ENCODE results near the gene SEMA4A. TPM values are rescaled to one million over a fixed set of nuclear protein-coding genes. Genes with fewer than 3 reads are reported as not detected.
"Not testable (repeated sequence)": the region's sequence is repeated elsewhere in the genome, so short reads cannot be mapped to it uniquely, and the experiment has no call there.

SEMA4A gene
- total RNA-seq, 1 donor from 2014 or later: 11.8 TPM

DNA sequence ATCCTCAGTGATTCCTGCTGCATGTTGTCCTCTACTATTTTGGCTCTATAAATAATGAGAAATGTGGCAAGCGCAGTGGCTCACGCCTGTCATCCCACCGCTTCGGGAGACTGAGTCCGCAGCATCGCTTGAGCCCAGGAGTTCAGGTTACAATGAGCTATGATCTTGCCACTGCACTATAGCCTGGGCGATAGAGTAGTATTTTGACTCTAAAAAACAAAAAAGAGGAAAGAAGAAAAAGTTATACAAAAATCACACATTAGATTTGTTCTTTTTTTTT, 39.8 kb downstream of the SEMA4A start:
- no peak for DNase-seq (ENCODE audit: low spot score)

DNA sequence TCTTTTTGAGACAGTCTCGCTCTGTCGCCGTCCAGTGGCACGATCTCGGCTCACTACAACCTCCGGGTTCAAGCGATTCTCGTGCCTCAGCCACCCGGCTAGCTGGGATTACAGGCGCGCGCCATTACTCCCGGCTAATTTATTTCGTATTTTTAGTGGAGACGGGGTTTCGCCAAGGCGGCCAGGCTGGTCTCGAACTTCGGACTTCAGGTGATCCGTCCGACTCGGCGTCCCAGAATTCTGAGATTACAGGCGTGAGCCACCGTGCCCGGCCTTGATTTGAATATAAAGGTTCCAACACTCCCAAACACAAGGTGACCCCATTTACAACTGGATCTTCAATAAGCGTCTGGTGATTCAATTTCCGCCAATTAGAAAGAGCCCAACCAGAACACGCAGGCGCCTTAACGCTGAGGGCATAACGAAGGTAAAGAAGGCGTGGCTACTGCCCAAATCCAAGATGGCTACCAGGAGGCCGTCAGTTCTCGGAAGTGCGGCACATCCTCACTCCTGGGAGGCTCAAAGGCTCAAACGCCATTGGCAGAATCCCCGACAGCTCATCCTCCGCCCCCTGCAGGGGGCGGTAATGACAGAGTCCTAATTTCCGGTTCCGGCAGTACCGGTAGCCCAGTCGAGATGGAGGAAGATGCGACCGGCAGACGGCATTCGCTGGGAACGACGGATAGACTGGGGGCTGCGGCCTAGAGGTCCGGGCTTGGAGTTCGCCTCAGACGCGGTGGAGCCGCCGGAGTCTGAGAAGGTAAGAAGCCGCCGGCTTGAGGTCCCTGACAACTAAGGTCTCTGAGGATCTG, 40.3 kb downstream of the SEMA4A start, which contains the start of gene SLC25A44:
Gene SLC25A44, plus strand, starts transcription at position 617 of the 812 bp plus-strand sequence. CDS start 5,744 bp downstream, outside the sequence.
- peak; percentile 100 for DNase-seq (ENCODE audit: low spot score)

DNA sequence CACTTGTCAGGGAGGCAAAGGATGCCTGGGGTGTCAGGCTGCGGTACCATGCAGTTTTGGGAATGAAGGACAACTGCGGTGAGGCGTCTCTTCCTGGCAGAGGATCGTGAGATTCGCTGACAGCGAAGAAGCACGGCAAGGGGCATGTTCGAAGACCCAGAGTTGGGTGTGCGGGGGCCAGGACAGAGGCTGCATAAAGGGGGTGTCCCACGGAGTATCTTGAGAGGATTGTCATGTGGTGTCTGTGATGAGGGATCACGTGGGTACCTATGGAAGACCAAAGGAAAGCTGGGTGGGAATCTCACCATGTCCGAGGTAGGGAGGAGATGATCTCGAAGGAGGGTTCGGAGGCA, 40.9 kb downstream of the SEMA4A start:
- no peak for DNase-seq (ENCODE audit: low spot score)

DNA sequence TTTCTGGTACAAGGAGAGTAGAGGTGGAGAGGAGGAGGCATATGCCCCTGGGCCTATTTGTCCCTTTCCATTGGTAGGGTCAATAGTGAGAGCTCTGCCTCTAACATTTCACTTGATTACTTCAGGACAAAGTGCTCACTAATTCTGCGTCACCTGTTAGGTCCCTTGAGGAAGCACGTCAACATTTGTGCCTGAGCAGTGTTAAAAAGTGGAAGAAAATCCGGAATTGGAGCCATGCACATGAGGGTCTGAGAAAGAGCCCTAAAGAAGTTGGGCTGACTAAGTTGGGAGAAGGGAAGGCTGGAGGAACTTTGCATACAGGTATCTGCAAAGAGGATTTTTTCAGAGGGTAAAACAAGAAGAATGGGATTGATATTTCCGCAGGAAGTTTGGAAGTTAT, 42.5 kb downstream of the SEMA4A start:
- no peak for DNase-seq (ENCODE audit: low spot score)

GRCh38 chr1:156196445-156196844, 43.1 kb downstream of the SEMA4A start:
- no peak for DNase-seq (ENCODE audit: low spot score)

- DNase-seq (ENCODE audit: low spot score): no peak
Measured at GRCh38 chr1:156198831-156199349, 45.5 kb downstream of the SEMA4A start.

DNA sequence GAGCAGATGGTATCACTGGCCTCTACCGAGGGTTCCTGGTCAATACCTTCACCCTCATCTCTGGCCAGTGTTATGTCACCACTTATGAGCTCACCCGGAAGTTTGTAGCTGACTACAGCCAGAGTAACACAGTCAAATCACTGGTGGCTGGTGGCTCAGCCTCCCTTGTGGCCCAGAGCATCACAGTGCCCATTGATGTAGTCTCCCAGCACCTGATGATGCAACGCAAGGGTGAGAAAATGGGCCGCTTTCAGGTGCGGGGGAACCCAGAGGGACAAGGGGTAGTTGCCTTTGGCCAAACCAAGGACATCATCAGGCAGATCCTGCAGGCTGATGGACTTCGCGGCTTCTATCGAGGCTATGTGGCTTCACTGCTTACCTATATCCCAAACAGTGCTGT, 46.7 kb downstream of the SEMA4A start:
- no peak for DNase-seq (ENCODE audit: low spot score)

- peak; percentile 79 for DNase-seq (ENCODE audit: low spot score)
Measured at GRCh38 chr1:156203331-156203730, 49.9 kb downstream of the SEMA4A start.

- no peak for DNase-seq (ENCODE audit: low spot score)
Measured at GRCh38 chr1:156204686-156205085, 51.3 kb downstream of the SEMA4A start.

GRCh38 chr1:156211243-156211642, 57.9 kb downstream of the SEMA4A start:
- no peak for DNase-seq (ENCODE audit: low spot score)

DNA sequence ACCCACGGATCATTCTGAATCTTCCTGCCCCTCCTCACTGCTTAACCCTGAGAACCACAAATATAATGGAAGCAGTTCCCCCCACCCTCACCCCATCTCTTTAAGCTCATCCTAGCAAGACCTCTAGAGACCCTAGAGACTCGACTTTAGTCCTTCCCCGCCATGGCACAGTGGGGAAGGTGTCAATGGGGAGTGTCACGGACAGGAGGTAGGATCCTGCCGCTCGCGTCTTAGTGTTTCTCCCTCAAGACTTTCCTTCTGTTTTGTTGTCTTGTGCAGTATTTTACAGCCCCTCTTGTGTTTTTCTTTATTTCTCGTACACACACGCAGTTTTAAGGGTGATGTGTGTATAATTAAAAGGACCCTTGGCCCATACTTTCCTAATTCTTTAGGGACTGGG, 58.7 kb downstream of the SEMA4A start:
- no peak for DNase-seq (ENCODE audit: low spot score)

GRCh38 chr1:156212833-156213643, 59.7 kb downstream of the SEMA4A start, which contains the start of gene PMF1:
Gene PMF1 (plus strand): TSS chr1:156213007. CDS start chr1:156213016, 9 bp downstream.
- DNase-seq (ENCODE audit: low spot score): peak; percentile 99

DNA sequence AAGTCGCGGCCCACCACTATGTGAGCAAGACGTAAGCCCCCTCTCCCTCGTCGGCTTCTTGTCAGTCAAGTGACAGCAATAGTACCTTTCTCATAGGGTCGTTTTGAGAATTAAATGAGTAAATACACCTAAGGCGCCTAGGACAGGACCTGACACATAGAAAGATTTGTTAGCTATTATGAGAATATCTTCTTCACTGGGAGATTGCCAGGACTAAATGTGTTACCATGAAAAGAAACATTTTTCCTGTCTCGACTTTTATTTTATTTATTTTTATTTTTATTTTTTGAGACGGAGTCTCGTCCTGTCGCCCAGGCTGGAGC, 60.2 kb downstream of the SEMA4A start:
- DNase-seq (ENCODE audit: low spot score): no peak

- DNase-seq (ENCODE audit: low spot score): no peak
Measured at GRCh38 chr1:156214024-156214748, 60.8 kb downstream of the SEMA4A start.

DNA sequence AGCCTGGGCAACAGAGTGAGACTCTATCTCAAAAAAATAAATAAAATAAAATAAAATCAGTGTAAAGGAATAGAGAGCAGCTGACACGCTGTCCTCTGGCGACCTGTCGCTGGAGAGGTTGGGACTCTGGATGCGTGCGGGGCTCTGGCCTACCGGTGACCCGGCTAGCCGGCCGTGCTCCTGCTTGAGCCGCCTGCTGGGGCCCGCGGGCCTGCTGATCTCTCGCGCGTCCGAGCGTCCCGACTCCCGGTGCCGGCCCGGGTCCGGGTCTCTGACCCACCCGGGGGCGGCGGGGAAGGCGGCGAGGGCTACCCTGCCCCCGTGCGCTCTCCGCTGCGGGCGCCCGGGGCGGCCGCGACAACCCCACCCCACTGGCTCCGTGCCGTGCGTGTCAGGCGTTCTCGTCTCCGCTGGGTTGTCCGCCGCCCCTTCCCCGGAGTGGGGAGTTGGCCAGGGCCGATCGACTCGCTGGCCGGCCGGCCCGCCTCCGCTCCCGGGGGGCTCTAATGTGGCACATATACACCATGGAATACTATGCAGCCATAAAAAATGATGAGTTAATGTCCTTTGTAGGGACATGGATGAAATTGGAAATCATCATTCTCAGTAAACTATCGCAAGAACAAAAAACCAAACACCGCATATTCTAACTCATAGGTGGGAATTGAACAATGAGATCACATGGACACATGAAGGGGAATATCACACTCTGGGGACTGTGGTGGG, 63.1 kb downstream of the SEMA4A start:
- DNase-seq (ENCODE audit: low spot score): not testable (repeated sequence)

DNA sequence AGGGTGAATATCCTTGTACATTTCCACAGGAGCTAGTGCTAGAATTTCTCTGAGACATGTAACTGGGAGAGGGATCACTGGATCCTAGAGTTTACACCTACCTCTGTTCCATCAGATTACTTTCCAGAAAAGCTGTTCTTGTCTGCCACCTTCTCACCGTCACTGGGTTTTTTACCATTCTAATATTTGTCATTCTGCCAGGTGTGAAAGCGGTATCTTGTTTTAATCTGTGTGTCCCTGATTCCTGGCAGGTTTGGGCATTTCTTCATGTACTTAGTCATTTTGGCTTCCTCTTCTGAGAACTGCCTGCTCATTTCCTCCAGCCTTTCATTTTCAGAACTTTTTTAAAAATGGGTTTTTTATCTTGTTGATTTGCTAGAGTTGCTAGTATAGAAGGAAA, 64.5 kb downstream of the SEMA4A start:
- DNase-seq (ENCODE audit: low spot score): no peak

GRCh38 chr1:156220226-156220625, 66.8 kb downstream of the SEMA4A start:
- no peak for DNase-seq (ENCODE audit: low spot score)

GRCh38 chr1:156221986-156222692, 68.8 kb downstream of the SEMA4A start:
- no peak for DNase-seq (ENCODE audit: low spot score)

GRCh38 chr1:156225677-156226014, 72.3 kb downstream of the SEMA4A start:
- DNase-seq (ENCODE audit: low spot score): no peak

DNA sequence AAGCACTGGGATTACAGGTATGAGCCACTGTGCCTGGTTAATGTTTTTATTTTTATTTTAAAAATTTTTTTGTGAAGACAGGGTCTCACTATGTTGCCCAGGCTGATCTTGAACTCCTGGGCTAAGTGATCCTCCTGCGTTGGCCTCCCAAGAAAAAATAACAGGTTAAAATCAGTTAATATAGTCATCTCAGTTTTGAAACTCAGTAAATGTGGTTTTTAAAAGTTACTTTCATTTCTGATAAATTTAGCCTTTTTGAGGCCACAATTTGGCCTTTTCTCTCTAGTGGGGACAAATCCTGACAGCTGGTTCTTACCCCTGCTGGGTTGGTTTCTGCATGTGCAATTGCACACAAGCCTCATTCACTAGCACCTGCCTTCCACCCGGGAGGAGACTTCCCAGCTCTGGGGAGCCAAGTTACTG, 72.7 kb downstream of the SEMA4A start:
- DNase-seq (ENCODE audit: low spot score): no peak

DNA sequence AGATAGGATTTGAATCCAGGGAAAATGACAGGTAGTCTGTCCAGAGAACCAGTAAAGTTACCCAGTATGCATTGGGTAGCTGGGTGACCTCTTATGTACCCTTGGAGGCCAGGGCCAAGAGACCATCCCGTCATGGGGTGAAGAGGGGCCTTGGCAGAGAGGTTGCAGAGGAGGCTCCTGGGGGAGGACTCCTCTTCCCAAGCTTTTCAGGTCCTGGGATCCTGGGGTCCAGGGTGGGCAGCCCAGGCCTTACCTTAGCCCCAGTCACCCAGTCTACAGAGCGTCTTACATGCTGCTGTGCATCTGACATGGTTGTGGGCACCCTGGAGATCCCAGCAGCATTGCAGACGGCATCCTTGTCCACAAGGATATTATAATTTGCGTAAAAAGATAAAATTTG, 73.4 kb downstream of the SEMA4A start:
- DNase-seq (ENCODE audit: low spot score): no peak

Measured in umbilical cord (tissue), 2 donors.